Sigmoid colon (tissue), 4 donors: ENCODE results near the gene APOL2.

Source experiments
- EP300 ChIP-seq, 4 donors: sonication (generic); formaldehyde crosslinking; IDR thresholded peaks; one replicate each; pipeline ENCODE4 v1.6.1; 2017; ENCODE audit warnings: antibody characterized with exemption in 4 of 4
- TF ChIP-seq, protein P1 (sequence below), 4 experiments: fragments of 450-650 bp in 3 of 4; fragments of 200-600 bp in 1 of 4; IDR thresholded peaks; one replicate each; pipeline ENCODE4 v1.5.1; 2016 to 2019; ENCODE audit warnings: antibody characterized with exemption in 4 of 4, mild to moderate bottlenecking in 3 of 4, moderate library complexity in 2 of 4

DNA sequence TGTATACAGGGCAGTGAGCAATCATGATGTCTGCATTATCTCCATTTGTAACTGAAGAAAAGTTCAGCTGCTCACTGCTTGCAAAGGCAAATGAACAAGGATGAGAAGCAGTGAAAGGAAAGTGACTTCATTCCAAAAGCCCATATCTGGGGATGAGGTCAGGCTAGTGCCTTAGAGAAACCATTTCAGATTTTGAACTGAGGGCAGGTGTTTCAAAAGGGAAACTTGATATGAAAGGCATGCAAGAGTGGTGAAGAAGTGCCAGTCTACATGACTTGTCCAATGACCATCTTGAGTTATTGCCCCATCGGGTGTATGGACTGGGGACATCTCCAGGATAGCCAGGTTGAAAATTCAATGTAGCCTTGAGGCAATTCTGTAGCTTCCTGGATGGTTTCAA lies 30.4 kb downstream of the APOL2 start:
- TF ChIP-seq, protein P1, sequence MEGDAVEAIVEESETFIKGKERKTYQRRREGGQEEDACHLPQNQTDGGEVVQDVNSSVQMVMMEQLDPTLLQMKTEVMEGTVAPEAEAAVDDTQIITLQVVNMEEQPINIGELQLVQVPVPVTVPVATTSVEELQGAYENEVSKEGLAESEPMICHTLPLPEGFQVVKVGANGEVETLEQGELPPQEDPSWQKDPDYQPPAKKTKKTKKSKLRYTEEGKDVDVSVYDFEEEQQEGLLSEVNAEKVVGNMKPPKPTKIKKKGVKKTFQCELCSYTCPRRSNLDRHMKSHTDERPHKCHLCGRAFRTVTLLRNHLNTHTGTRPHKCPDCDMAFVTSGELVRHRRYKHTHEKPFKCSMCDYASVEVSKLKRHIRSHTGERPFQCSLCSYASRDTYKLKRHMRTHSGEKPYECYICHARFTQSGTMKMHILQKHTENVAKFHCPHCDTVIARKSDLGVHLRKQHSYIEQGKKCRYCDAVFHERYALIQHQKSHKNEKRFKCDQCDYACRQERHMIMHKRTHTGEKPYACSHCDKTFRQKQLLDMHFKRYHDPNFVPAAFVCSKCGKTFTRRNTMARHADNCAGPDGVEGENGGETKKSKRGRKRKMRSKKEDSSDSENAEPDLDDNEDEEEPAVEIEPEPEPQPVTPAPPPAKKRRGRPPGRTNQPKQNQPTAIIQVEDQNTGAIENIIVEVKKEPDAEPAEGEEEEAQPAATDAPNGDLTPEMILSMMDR (IDR thresholded peaks at IDR 0.05) = no peak
- no peak for TF ChIP-seq EP300 (IDR thresholded peaks at IDR 0.05)
